HEK293 (cell line): ENCODE data around the gene TSPY10.
"Not testable (repeated sequence)": the region's sequence is repeated elsewhere in the genome, so short reads cannot be mapped to it uniquely, and the experiment has no call there.

ENCODE experiments used
- CTCF ChIA-PET: fragments of 350-600 bp; formaldehyde crosslinking; extraction: SDS; loops from one replicate; lab custom pipeline; 2021; ENCODE audit warnings: antibody characterized with exemption; lab: Yijun Ruan, JAX
- POLR2A ChIA-PET: fragments of 300-600 bp; formaldehyde crosslinking; extraction: SDS; loops from one replicate; lab custom pipeline; 2020; ENCODE audit warnings: antibody characterized with exemption, inconsistent platforms; lab: Yijun Ruan, JAX
- H3K27ac ChIP-seq: fragments of 200-500 bp; sonication (Bioruptor generic); 2 replicates; pipeline ENCODE4 v1.5.1; 2014; ENCODE audit warnings: low read depth, low read length, control low read depth, inconsistent platforms; ENCODE audit errors: extremely low read depth
- H3K36me3 ChIP-seq, 2 experiments: fragments of 200-500 bp in 1 of 2; sonication (Bioruptor generic) in 1 of 2; 1 replicate in 1 of 2; 2 replicates in 1 of 2; pipeline ENCODE4 v1.5.1; 2014 to 2017; ENCODE audit warnings: inconsistent platforms in 2 of 2, low read length in 2 of 2; ENCODE audit not compliant: control insufficient read depth in 2 of 2, insufficient read depth in 1 of 2
- H3K4me1 ChIP-seq: fragments of 200-500 bp; sonication (Bioruptor generic); 2 replicates; pipeline ENCODE4 v1.5.1; 2014; ENCODE audit warnings: mild to moderate bottlenecking, low read length, inconsistent platforms; ENCODE audit not compliant: control insufficient read depth, insufficient read depth
- H3K4me3 ChIP-seq: 2 replicates; pipeline ENCODE4 v1.5.1; 2011; ENCODE audit warnings: low read depth, mild to moderate bottlenecking, control low read depth, low read length, moderate library complexity
- H3K9me3 ChIP-seq: fragments of 200-500 bp; sonication (Bioruptor generic); 2 replicates; pipeline ENCODE4 v1.5.1; 2014; ENCODE audit warnings: low read depth, low read length, inconsistent platforms; ENCODE audit not compliant: control insufficient read depth, insufficient read depth

TSPY10 gene, protein sequence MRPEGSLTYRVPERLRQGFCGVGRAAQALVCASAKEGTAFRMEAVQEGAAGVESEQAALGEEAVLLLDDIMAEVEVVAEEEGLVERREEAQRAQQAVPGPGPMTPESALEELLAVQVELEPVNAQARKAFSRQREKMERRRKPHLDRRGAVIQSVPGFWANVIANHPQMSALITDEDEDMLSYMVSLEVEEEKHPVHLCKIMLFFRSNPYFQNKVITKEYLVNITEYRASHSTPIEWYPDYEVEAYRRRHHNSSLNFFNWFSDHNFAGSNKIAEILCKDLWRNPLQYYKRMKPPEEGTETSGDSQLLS

DNA sequence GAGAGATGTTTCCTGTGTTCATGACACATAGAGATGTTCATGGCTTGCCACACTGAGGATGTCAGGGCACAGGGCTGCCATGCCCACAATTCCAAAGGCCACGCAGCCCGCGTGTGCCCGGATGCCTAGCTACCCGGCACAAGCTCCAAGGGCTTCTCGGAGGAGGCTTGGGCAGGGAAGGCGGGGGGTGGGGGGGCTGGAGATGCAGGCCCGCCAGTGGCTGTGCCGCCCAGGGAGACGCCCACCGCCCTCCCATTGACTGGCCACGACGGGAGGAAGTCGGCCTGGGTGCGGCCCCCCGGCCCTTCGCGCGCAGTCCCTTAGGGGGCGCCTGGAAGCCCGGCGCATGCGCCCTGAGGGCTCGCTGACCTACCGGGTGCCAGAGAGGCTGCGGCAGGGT is at the start of gene TSPY10:
Gene TSPY10, plus strand, starts transcription at position 301 of the 400 bp plus-strand sequence. Its CDS starts 46 bp downstream, at position 347.
- H3K4me1 ChIP-seq, H3K9me3 ChIP-seq, H3K4me3 ChIP-seq, H3K27ac ChIP-seq, POLR2A ChIA-PET, H3K36me3 ChIP-seq, CTCF ChIA-PET: not testable (repeated sequence)

DNA sequence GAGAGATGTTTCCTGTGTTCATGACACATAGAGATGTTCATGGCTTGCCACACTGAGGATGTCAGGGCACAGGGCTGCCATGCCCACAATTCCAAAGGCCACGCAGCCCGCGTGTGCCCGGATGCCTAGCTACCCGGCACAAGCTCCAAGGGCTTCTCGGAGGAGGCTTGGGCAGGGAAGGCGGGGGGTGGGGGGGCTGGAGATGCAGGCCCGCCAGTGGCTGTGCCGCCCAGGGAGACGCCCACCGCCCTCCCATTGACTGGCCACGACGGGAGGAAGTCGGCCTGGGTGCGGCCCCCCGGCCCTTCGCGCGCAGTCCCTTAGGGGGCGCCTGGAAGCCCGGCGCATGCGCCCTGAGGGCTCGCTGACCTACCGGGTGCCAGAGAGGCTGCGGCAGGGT is 40.7 kb upstream of the TSPY10 start, which contains the start of gene TSPY9:
Gene TSPY9, plus strand, starts transcription at position 301 of the 400 bp plus-strand sequence. Its CDS starts 46 bp downstream, at position 347.
- H3K9me3 ChIP-seq, H3K4me1 ChIP-seq, CTCF ChIA-PET, POLR2A ChIA-PET, H3K27ac ChIP-seq, H3K4me3 ChIP-seq, H3K36me3 ChIP-seq: not testable (repeated sequence)

DNA sequence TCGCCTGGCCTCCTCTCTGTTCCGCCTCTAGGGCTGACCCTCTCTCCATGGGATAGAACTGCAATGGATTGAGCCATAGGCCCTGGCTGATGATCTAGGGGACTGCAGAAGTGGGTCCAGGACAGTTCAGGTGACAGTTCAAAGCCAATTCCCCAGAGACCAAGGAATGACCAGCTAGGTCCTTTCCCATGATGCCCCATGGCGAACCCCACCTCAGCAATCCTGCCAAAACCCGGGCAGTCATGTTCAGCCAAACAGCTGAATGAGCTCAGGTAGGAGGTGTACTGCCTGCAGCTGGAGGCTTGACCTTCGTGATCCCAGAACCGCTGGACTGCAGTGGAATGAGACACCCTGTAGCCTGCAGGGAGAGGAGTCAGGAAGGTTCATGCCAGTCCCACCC is 23.3 kb upstream of the TSPY10 start:
- CTCF ChIA-PET, H3K9me3 ChIP-seq, H3K4me3 ChIP-seq, H3K4me1 ChIP-seq, H3K27ac ChIP-seq, POLR2A ChIA-PET, H3K36me3 ChIP-seq: not testable (repeated sequence)

DNA sequence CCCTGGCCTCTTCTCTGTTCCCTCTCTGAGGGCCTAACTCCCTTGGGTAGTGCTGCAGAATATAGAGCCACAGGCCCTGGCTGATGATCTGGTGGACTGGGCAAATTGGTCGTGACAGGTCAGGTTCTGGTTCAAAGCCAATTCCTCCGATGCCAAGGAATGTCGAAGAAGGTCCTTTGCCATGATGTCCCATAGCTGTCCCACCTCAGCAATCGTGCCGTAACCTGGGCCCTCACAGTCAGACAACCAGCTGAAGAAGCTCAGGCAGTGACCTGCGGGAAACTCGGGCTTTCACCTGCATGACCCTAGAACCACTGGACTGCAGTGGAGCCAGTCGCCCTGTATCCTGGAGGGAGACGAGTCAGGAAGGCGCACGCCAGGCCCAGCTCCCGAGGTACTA is 11.4 kb upstream of the TSPY10 start:
- H3K36me3 ChIP-seq, H3K4me1 ChIP-seq, H3K4me3 ChIP-seq, H3K9me3 ChIP-seq, POLR2A ChIA-PET, H3K27ac ChIP-seq, CTCF ChIA-PET: not testable (repeated sequence)
